Activated CD8-positive, alpha-beta memory T cell treated with anti-CD3 and anti-CD28 coated beads for 48 hours (primary cell): ENCODE results near the gene RIC1.
"Not testable (repeated sequence)": the region's sequence is repeated elsewhere in the genome, so short reads cannot be mapped to it uniquely, and the experiment has no call there.

Experiments used
- DNase-seq, 3 experiments: peaks; one replicate each; pipeline ENCODE4 v3.0.0-alpha.2; 2020; ENCODE audit warnings: low read depth in 2 of 3, low spot score in 2 of 3

The RIC1 gene

DNA sequence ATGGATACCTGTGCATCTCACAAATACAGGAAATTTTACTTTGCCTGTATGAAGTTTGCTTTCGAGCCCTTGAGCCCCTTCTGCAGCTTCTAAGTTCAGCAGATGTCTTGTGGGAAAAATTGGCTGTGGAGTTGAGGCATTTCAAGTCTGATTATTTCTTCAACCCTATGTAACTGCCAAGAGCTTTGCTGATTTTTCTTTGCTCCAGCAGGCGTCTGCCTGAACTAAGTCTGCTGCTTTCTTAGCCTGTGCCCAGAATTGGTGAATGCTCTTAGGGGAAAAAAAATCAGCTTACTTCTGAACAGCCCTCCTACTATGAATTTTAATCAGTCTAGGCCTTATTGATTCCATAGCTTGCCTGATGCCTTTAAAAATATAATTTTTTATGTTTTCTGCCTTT is 41.2 kb downstream of the RIC1 start:
- DNase-seq = no peak

DNA sequence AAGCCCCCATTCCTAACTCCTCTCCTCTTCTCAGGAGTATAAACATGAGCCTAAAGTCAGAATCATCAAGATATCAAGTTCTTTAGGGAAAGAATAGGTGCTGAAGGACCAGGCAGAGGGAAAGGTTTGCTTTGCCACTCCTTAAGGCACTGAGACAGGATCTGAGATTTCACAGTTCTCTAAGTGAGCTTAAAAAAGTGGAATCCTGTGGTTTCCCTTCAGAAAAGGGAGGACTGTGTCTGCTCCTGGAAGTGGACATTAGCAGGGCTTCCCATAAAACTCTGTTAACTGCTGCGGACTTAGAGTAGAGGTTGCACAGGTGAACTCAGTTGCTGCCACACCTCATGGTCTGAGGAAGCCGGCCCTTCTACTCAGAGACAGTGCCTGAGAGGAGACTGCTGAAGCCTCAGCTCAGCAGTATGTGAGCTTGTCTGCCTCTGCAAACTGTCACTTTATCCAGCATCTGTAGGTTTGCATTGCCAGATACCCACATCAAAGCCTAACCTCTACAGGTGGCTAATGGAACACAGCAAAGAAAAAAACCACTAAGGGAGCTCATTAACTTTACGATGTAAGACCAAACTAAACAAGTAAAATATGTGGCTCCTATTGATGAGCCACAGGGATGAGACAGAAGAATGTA is 42.9 kb downstream of the RIC1 start:
- DNase-seq = no peak

DNA sequence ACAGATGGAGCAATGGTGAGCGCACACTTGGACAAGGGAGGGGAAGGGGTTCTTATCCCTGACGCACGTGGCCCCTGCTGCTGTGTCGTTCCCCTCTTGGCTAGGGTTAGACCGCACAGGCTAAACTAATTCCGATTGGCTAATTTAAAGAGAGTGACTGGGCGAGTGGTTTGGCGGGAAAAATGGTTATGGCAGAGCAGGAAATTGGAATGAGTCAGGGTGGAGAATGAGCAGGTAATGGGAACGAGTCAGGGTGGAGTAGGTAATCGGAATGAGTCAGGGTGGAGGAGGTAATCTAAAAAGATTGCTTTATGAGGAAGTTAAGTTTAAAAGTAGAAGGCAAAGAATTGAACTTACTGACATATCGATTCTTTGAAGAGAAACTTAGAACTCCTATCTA is 46.1 kb downstream of the RIC1 start:
- DNase-seq = not testable (repeated sequence)

DNA sequence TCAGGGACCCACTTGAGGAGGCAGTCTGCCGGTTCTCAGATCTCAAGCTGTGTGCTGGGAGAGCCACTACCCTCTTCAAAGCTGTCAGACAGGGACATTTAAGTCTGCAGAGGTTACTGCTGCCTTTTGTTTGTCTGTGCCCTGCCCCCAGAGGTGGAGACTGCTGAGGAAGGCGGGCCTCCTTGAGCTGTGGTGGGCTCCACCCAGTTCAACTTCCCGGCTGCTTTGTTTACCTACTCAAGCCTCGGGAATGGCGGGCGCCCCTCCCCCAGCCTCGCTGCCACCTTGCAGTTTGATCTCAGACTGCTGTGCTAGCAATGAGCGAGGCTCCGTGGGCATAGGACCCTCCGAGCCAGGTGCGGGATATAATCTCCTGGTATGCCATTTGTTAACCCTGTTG is 54.7 kb downstream of the RIC1 start:
- DNase-seq = not testable (repeated sequence)

DNA sequence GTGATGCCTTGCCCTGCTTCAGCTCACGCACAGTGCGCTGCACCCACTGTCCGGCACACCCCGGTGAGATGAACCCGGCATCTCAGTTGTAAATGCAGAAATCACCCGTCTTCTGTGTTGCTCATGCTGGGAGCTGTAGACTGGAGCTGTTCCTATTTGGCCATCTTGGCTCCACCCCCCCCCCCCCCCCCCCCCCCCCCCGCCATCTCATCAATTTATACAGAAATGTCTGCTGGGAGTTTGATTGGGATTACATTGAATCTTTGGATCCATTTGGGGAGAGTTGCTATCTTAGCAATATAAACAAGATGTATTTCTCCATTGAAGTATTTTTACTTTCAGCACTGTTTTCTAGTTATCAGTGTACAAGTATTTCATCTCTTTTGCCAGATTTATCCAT is 55.2 kb downstream of the RIC1 start:
- no peak for DNase-seq

DNA sequence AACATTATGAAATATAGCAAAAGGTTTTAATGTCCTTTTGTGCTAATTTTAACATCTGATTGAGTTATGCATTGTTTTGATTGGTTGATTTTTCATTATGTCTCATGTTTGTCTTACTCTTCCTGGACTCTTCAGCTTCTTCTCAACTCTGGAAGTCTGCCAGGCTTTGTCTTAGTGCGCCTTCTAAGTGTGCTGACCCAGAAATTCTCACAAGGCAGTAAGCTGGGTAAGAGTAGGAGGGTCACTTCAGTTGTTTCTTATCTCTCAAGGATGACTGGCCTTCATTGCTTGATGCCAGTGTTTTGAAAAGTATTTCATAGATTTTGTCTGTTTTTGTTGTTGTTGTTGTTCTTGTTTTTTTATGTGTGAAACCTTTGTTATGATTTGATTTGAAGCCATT is 59.2 kb downstream of the RIC1 start:
- DNase-seq = no peak

DNA sequence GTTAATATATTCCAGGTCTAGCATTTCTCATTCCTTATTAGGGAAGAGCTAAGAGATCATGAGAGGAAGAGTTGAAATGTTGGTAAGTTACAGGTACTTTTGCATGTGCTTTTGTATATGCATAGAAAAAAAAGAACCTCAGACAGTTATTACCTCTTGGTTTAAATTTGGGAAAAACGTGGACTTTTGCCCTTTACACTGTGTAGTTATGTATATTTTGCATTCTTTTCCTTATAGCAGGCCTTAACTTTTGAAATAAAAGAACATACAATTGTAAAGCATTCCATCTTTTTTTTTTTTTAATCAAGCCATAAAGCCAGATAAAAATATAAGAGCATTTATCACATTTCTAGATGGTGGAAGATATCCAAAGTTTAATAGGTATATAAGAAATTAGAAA is 61.4 kb downstream of the RIC1 start:
- no peak for DNase-seq

DNA sequence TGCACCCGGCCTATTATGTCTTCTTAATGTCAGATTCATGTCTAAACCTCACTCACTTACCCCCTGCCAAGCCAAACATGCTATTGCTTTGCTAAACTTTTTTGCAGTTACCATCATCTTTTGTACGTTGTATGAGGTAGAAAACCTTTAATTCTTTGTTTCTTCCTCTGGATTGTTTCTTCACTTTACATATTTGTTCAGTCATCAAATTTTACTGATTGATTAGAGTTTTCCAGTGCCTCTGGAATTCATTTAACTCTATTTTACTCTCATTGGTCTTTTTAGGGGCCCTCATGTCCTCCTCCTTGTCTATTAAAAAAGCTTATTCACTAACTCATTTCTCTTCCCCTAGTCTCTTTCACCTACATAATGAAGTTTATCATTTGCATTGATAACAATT is 67.0 kb downstream of the RIC1 start:
- no peak for DNase-seq

DNA sequence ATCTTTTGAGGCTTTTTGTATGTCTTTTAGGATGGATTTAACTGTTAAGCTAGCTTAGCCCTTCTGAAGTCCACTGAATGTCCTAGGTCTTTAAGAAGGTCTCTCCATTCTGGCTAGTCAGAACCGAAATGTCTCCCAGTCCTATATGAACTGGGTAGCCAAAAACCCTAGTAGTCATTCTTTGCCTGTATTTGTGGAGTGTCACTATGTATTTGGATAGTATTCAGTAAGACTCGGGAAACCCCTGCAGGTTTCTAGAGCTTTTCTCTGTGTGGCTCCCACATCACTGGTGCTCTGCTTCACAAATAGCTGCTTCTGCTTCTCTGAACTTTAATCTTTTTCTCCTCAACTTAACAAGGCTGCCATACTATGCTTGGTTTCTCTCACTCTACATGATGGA is 68.0 kb downstream of the RIC1 start:
- DNase-seq = no peak

DNA sequence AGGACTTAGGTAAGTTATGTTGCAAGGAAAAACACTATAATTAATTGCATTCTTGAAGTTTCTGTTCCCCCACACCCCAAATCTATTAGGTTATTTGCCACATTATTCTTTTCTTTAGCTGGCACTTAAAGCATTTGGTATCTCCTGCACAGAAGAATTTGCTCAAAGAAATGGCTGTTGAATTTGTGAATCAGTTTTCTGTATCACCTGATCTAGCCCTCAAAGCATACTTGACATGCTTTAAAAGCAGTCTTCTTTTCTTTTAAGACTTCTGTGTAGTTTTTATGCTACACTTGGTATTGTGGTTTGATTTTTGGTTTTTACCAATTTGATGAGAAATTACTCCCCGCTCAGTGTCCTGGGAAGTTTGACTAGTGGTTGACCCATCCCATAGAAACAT is 69.1 kb downstream of the RIC1 start:
- DNase-seq = no peak

DNA sequence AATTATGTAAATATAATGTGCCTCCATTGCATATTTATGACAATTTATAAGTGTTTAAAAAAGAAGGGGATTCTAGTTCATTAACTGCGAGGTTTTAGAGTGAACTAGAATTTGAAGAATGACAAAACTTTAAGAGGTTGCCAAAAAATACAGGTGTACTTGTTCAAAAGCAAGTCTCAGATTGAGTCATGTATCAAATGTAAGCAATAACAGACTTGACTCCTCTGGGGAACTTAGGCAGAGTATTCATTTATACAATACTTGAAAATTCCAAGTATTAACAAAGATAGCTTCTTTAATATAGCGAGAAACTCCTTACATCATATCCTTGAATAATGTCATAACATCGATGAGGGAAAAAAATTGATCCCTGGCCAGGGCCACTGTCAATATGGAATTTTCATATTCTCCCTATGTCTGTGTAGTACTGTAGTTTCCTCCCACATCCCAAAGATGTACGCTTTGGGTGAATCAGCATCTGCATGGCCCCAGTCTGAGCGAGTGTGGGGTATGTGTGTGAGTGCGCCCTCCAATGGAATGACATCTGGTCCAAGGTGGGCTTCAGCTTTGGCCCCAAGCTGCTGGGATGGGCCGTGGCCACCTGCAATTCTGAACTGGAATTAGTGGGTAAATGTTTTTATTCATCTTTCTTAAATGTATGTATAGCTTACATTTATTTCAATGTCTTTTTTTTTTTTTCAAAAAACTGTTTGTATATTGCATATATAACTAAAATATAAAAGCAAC is 70.1 kb downstream of the RIC1 start:
- no peak for DNase-seq

DNA sequence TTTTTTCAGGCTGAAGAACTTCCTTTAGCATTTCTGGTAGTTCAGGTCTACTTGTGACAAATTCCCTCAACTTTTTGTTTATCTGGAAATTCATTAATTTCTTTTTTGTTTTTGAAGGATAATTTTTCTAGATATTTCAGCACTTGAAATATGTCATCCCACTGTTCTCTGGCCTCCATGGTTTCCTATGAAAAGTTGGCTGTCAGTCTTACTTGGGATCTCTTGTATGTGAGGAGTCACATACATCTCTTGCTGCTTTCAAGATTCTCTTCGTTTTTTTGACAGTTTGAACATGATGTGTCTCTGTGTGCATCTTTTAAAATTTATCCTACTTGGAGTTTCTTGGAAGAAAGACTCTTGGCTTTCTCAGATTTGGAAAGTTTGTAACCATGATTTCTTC is 79.5 kb downstream of the RIC1 start:
- no peak for DNase-seq

DNA sequence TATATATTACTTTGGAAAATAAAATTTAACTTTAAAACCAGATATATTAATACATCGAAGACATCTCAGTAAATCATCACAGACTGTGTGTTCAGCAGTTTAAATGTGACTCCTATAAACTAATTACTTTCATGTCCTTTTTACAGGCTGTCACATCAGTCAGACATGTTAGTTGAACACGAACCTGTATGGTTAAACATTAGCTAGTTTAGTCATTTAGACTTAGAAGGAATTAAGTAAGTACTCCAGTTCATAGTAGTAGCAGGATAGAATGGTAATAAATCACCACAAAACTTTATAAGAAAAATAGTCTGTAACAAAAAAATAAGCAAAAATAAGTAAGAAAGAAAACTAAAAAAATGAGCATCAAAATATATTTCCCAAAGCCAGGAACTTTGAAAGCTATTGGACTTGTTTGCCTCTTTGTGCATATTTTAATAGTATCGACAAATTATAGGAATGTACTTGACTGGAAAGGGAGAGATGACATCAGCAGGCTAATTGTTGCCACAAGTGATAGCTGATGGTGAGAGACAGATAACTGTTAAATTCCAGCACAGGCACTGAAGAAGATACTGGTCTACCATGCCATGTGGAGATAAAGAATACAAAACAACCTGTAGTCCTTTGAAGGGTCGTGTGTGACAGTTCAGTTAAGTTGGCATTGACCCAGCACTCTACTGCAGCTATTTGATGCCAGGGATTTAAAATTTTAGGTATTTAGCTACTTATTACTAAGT is 83.9 kb downstream of the RIC1 start:
- DNase-seq = no peak

DNA sequence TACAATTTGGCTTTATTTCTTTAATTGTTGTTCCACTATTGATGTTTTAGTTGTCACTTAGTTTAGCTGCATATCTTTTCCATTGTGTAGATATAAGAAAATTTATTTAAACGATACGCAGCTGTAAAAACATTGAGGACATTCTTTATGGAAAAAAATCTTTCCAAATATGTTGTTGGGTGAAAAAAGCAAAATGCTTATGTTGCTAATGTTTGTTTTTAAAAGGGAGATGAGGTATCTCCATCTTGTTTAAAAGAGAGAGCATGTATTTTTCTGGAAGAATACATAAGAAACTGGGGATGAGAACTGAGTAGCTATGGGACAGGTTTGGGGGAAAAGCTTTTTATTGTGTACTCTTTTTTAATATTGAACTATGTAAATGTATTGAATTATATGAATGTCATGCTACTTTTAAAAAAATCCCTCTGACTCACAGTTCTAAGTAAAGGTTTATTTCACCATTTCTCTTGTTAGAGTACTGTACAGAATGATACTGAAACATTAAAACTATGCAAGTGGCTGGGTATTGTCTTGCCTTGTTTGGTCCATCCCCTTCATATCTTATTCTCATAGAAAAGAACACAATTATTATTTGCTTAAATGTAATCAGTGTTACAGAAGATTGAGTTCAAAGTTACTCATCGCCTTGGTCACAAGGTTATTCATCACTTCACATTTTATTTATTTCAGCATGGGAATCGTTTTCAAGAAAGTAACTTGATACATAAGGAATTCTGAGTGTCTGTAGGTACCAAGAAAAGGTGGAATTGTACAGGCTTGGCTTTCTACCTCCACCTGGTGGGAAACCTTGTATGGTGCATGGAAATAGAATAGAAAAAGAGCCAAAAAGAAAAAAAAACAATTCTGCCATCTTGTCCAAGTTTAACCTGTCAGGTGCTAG is 85.8 kb downstream of the RIC1 start:
- no peak for DNase-seq

DNA sequence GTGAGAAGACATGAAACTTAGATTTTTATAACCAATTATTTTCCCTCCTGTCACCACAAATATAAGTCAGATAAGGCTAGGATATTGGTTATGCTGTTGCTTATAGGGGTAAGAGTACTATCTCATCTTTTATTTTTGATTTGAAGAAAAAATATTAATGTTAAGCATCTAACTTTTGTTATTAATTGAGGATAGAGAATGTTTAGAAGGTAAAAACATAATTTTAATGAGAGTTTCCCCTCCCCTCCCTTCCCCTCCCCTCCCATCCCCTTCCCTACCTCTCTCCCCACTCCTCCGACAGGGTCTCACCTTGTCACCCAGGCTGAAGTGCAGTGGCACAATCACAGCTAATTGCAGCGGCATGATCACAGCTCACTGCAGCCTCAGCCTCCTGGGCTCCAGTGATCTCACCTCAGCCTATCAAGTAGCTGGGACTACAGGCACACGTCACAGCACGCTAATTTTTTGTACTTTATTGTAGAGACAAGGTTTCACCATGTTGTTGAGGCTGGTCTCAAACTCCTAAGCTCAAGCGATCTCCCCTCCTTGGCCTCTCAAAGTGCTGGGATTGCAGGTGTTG is 86.7 kb downstream of the RIC1 start:
- DNase-seq = no peak

DNA sequence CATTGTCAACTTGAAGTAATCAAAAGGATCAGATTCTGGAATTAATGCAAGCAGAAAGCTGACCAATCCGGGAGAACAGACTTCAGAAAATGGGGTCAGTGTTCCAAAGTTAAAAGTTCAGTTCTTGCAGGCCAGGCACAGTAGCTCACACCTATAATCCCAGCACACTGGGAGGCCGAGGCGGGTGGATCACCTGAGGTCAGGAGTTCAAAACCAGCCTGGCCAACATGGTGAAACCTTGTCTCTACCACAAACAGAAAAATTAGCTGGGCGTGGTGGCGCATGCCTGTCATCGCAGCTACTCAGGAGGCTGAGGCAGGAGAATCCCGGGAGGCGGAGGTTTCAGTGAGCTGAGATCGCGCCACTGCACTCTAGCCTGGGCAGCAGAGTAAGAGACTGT is 88.5 kb downstream of the RIC1 start:
- DNase-seq = not testable (repeated sequence)

DNA sequence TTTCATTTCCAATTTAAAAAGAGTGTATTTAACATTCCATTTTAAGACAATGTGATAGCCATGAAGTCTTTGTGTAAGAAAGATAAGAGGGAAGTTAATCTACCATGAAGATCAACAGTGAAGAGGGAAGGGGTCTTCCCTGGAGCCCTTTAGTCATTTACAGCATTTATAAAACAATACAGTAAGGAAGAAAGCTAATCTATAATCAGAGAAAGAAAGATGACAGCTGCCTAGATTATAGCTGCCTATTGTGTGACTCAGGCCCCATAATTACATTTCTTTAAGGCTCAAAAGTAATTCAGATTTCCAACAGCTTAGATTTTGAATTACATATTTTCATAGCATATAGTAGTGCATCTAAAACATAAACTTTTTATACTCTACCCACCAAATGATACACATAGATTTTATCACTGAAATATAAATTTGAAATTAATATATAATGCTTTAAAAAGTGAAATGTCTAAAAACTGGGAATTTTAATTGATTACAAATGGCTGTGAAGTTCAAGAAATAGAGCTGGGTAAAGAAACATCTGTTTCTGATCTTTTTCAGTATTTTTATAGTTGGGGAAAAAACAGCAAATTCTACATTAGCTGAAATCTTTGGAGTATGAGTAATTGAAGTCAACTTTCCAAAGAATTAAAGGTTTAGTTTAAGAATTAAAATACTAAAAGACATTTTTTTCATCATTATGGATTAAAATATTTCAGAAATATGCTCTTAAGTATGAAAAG is 89.6 kb downstream of the RIC1 start:
- no peak for DNase-seq

DNA sequence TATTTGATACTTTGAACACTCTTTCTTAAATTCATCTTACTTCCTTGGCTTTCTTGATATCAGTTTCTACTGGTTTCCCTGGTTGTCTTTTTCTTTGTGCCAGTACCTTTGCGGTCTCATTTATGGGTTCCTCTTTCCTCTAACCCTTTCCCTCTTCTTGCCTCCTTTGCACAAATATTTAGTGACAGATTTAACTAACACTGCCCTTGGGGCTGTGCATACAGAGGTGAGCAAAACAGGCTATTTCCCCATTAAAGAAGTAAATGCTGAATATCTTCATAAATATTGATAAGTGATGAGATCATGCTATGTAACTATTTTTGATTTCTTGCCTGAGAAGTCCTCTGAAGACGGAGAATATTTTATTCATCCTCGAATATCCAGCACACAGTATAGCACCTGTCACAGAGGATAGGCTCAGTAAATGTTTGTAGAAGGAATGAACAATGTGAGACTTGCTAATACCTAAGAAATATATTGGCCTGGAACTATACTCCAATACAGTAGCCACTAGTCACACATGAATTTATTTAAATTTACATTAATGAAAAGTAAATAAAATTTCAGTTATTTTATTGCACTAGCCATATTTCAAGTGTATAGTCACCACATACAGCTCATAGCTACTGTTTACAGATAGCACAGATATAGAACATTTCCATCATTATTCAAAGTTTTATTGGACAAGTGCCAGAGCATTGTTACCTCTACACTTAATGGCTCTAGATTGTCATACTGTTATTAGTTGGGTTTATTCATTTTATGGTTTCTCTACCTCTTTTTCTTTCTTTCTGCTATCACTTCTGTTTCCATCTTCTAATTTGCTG is 90.4 kb downstream of the RIC1 start:
- DNase-seq = no peak

DNA sequence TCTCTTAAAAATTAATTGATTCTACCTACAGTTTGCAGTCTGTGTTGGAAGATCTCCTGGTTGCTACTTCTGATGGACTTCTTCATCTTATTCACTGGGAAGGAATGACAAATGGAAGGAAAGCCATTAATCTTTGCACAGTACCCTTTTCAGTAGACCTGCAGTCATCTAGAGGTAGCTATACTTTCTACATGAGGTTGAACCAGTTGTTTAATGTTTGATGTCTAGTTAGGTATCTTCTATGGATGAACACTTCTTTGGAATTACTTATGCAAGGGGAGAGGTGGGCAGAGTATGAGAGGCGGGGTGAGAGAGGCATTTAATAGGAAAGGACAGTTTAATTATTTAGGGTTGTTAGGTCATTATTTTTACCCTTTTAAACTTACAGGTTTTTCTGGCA is 91.2 kb downstream of the RIC1 start:
- DNase-seq = no peak
